HepG2 (cell line): ENCODE results near the gene SNN. TPM values are rescaled to one million over a fixed set of nuclear protein-coding genes. Genes with fewer than 3 reads are reported as not detected.

Experiments used
- ATF2 ChIP-seq: sonication (generic); formaldehyde crosslinking; IDR thresholded peaks from 2 replicates; pipeline ENCODE4 v1.4.0; 2020; ENCODE audit warnings: missing genetic modification reagents
- BATF2 ChIP-seq: sonication (generic); formaldehyde crosslinking; IDR thresholded peaks from 2 replicates; pipeline ENCODE4 v1.8.0; 2022; ENCODE audit warnings: mild to moderate bottlenecking, missing genetic modification reagents, moderate library complexity
- DDIT3 ChIP-seq: sonication (generic); formaldehyde crosslinking; IDR thresholded peaks from 2 replicates; pipeline ENCODE4 v1.4.0; 2020; ENCODE audit warnings: mild to moderate bottlenecking, missing genetic modification reagents
- DMAP1 ChIP-seq: IDR thresholded peaks from 2 replicates; pipeline ENCODE4 v1.6.1; 2016
- HNRNPLL ChIP-seq: fragments of 200-400 bp; formaldehyde crosslinking; IDR thresholded peaks from 2 replicates; pipeline ENCODE4 v1.6.1; 2017; ENCODE audit warnings: mild to moderate bottlenecking, low read depth, low read length; ENCODE audit not compliant: poor library complexity, severe bottlenecking
- MIER3 ChIP-seq: IDR thresholded peaks from 2 replicates; pipeline ENCODE4 v1.6.1; 2016; ENCODE audit warnings: missing compliant biosample characterization, borderline replicate concordance
- NCOA2 ChIP-seq: sonication (generic); formaldehyde crosslinking; IDR thresholded peaks from 2 replicates; pipeline ENCODE4 v1.8.0; 2022; ENCODE audit warnings: inconsistent platforms
- NFAT5 ChIP-seq: sonication (generic); formaldehyde crosslinking; IDR thresholded peaks from 2 replicates; pipeline ENCODE4 v1.4.0; 2020; ENCODE audit warnings: missing genetic modification reagents
- PAXIP1 ChIP-seq: sonication (generic); formaldehyde crosslinking; conservative IDR thresholded peaks from 2 replicates; pipeline ENCODE4 v1.4.0; 2020; ENCODE audit warnings: mild to moderate bottlenecking, missing genetic modification reagents, moderate library complexity
- SALL1 ChIP-seq: sonication (generic); formaldehyde crosslinking; IDR thresholded peaks from 2 replicates; pipeline ENCODE4 v1.8.0; 2022; ENCODE audit warnings: mild to moderate bottlenecking, missing genetic modification reagents
- SMAD9 ChIP-seq: sonication (generic); formaldehyde crosslinking; IDR thresholded peaks from 2 replicates; pipeline ENCODE4 v1.5.1; 2020; ENCODE audit warnings: mild to moderate bottlenecking, missing genetic modification reagents
- ZBTB10 ChIP-seq: sonication (generic); formaldehyde crosslinking; IDR thresholded peaks from 2 replicates; pipeline ENCODE4 v1.4.0; 2020; ENCODE audit warnings: missing genetic modification reagents, borderline replicate concordance
- ZMYM3 ChIP-seq: sonication (generic); formaldehyde crosslinking; IDR thresholded peaks from 2 replicates; pipeline ENCODE4 v1.5.1; 2020; ENCODE audit warnings: mild to moderate bottlenecking, missing genetic modification reagents
- ZNF761 ChIP-seq: sonication (generic); formaldehyde crosslinking; conservative IDR thresholded peaks from 2 replicates; pipeline ENCODE4 v1.4.0; 2020; ENCODE audit warnings: mild to moderate bottlenecking, missing genetic modification reagents
- polyA plus RNA-seq, 8 experiments: library from polyadenylated mRNA; depleted of rRNA in 3 of 8; stranded (reverse) in 7 of 8; unstranded in 1 of 8; fragments of >200 nt; fragmentation: Illumina TruSeq in 4 of 8; extraction: Trizol in 4 of 8; gene quantifications; 2 replicates each; pipeline versions ENCODE4 v1.2.1 to v1.2.3, GENCODE V29; 2011 to 2016; ENCODE audit warnings: low read depth in 4 of 8, missing spikeins in 1 of 8, mixed read lengths in 1 of 8; ENCODE audit not compliant: insufficient read depth in 1 of 8
- total RNA-seq, 5 experiments: library from RNA; depleted of rRNA; stranded (reverse); fragments of >200 nt; fragmentation: Illumina TruSeq; extraction: Trizol; gene quantifications; 2 replicates each; pipeline ENCODE4 v1.2.3, GENCODE V29; 2016; ENCODE audit warnings: low read depth in 1 of 5

The SNN gene
- total and polyA plus RNA-seq, 2 of the 13 experiments (the other 11 are each of a cell fraction or from before 2014, with no cell fraction given) = 5.2 to 8.4 TPM

GRCh38 chr16:11630768-11631056, 37.5 kb upstream of the SNN start (continued):
- TF ChIP-seq NFAT5 (CRISPR knock-in tag) = no peak
- 0 out of 2 replicates have a peak, but pooled peaks have one; percentile 2 for TF ChIP-seq ZNF761 (CRISPR knock-in tag)
- TF ChIP-seq SALL1 (CRISPR knock-in tag) = peak; percentile 18; the same call in 1 of the 2 replicates
- no peak for TF ChIP-seq HNRNPLL
- TF ChIP-seq BATF2 (CRISPR knock-in tag) = no peak
- no peak for TF ChIP-seq PAXIP1 (CRISPR knock-in tag)
- TF ChIP-seq NCOA2 = no peak
- TF ChIP-seq SMAD9 (CRISPR knock-in tag) = no peak
- no peak for TF ChIP-seq ZBTB10
- no peak for TF ChIP-seq ATF2 (CRISPR knock-in tag)
- peak; percentile 86 for TF ChIP-seq ZMYM3 (CRISPR knock-in tag)
- no peak for TF ChIP-seq DMAP1 (CRISPR knock-in tag)
- no peak for TF ChIP-seq MIER3 (CRISPR knock-in tag)
- TF ChIP-seq DDIT3 (CRISPR knock-in tag) = no peak
